NCI-H1105 (cell line): Measurements from ENCODE around the gene CRIM1.
"Not testable (repeated sequence)": the region's sequence is repeated elsewhere in the genome, so short reads cannot be mapped to it uniquely, and the experiment has no call there.

Source experiments
- DNase-seq: peaks from one replicate; lab custom pipeline; 2025; lab: John Stamatoyannopoulos, UW

The CRIM1 gene

GRCh38 chr2:36355151-36355889, at the start of gene CRIM1:
CRIM1 (plus strand) TSS chr2:36355778; CDS start chr2:36356293, 515 bp downstream.
- no peak for DNase-seq

- DNase-seq = no peak
These were observed 48.1 kb upstream of the CRIM1 start for GRCh38 chr2:36307441-36307840.

GRCh38 chr2:36310444-36310843, 45.1 kb upstream of the CRIM1 start:
- not testable (repeated sequence) for DNase-seq

- no peak for DNase-seq
These were observed 37.0 kb upstream of the CRIM1 start for GRCh38 chr2:36318547-36318946.

- DNase-seq = no peak
These were observed 33.5 kb upstream of the CRIM1 start for GRCh38 chr2:36322108-36322507.

GRCh38 chr2:36326286-36326685, 29.3 kb upstream of the CRIM1 start:
- DNase-seq = no peak

GRCh38 chr2:36329251-36329650, 26.3 kb upstream of the CRIM1 start:
- no peak for DNase-seq

GRCh38 chr2:36329746-36330472, 25.7 kb upstream of the CRIM1 start:
- no peak for DNase-seq

- no peak for DNase-seq
These were observed 24.8 kb upstream of the CRIM1 start for GRCh38 chr2:36330473-36331395.

GRCh38 chr2:36333350-36334012, 22.1 kb upstream of the CRIM1 start:
- no peak for DNase-seq

- no peak for DNase-seq
These were observed 20.0 kb upstream of the CRIM1 start for GRCh38 chr2:36335597-36335996.

- DNase-seq = no peak
These were observed 19.3 kb upstream of the CRIM1 start for GRCh38 chr2:36336321-36336720.

- no peak for DNase-seq
These were observed 18.2 kb upstream of the CRIM1 start for GRCh38 chr2:36337354-36337753.

GRCh38 chr2:36338124-36338826, 17.3 kb upstream of the CRIM1 start:
- no peak for DNase-seq

- DNase-seq = no peak
These were observed 16.8 kb upstream of the CRIM1 start for GRCh38 chr2:36338827-36339145.

- no peak for DNase-seq
These were observed 15.9 kb upstream of the CRIM1 start for GRCh38 chr2:36339607-36340218.

GRCh38 chr2:36343606-36344005, 12.0 kb upstream of the CRIM1 start:
- no peak for DNase-seq

GRCh38 chr2:36348721-36349120, 6.9 kb upstream of the CRIM1 start:
- DNase-seq = no peak

GRCh38 chr2:36351291-36351690, 4.3 kb upstream of the CRIM1 start:
- no peak for DNase-seq

GRCh38 chr2:36351736-36352349, 3.7 kb upstream of the CRIM1 start:
- DNase-seq = no peak

GRCh38 chr2:36352701-36353100, 2.9 kb upstream of the CRIM1 start:
- DNase-seq = no peak
